SH-SY5Y (cell line): ENCODE results near the gene RBM8A.

Experiments used
- GATA2 ChIP-seq: IDR thresholded peaks from 2 replicates; pipeline ENCODE4 v1.6.1; 2011; ENCODE audit warnings: mild to moderate bottlenecking, low read depth, low read length
- GATA3 ChIP-seq: IDR thresholded peaks from 2 replicates; pipeline ENCODE4 v1.6.1; 2011; ENCODE audit warnings: low read depth, mild to moderate bottlenecking, low read length, moderate library complexity

DNA sequence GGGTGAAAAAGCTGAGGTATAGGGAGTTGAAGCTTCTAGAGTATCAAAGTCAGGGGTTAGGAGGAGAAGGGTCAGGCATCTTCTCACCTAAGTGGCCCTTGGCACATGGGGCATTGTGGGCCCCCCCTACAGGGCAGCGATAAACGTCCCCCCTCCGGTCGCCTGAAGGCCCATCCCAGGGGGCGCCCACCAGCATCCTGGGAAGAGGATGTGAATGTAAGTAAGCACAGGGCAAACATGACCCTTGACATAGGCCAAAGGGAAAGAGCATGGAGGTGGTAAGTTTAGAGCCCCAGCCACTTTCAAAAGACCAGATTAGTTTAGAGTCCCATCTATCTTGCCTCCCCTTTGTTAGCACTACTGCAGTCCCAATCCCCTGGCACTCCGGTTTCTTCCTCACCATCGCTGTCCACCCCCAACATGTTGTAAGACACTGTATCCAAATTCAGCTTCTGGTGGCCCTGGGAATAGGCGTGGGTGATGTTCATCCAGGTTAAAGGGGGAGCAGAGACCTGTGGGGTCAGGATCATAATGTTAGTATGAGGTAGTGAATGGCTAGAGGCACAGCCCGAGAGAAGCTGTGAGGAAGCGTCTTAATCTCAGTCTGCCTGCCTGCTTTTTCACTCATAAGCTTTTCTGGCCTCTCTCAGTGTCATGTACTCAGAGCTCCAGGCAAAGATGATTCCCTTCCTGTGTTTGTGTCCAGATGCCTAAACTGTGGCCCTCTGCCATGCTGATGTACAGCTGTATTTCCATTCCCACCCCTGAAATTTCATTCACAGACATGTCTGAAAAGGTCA, 20.1 kb downstream of the RBM8A start:
- no peak for TF ChIP-seq GATA2
- TF ChIP-seq GATA3: no peak
